ENCODE measurements around the gene ERVK3-1.

ERVK3-1 gene

GRCh38 chr19:58357481-58358145 lies 52.4 kb downstream of the ERVK3-1 start:
- no peak for FAIRE-seq
- DNase-seq (ENCODE audit: low spot score) = no peak

GRCh38 chr19:58361900-58362271 lies 56.7 kb downstream of the ERVK3-1 start:
- FAIRE-seq = no peak
- DNase-seq (ENCODE audit: low spot score) = peak; percentile 50

GRCh38 chr19:58362272-58362994 lies 57.3 kb downstream of the ERVK3-1 start, which contains the start of gene ZNF497:
Gene ZNF497 (minus strand): TSS chr19:58362751. CDS start chr19:58357635, 5,116 bp downstream.
- DNase-seq (ENCODE audit: low spot score) = peak; percentile 98
- FAIRE-seq = peak; percentile 89

- DNase-seq (ENCODE audit: low spot score) = no peak
- FAIRE-seq = no peak
These were observed 59.0 kb downstream of the ERVK3-1 start for GRCh38 chr19:58364146-58364545.
